HEK293 (cell line): ENCODE results near the gene NFATC2IP.
A peak's percentile ranks its signal among the peaks of the same experiment; 100 is the strongest.

Source experiments
- GLI2 ChIP-seq: fragments of 450-650 bp; formaldehyde crosslinking; IDR thresholded peaks from 2 replicates; pipeline ENCODE4; 2017; ENCODE audit warnings: missing biosample characterization, missing genetic modification characterization, low read depth, borderline replicate concordance
- GLIS1 ChIP-seq: fragments of 450-650 bp; formaldehyde crosslinking; IDR thresholded peaks from 2 replicates; pipeline ENCODE4 v1.5.1; 2016; ENCODE audit warnings: missing biosample characterization, missing genetic modification characterization
- HOXD13 ChIP-seq: sonication (generic); formaldehyde crosslinking; IDR thresholded peaks from 2 replicates; pipeline ENCODE4 v1.8.0; 2022; ENCODE audit warnings: missing genetic modification reagents, borderline replicate concordance
- KLF8 ChIP-seq: fragments of 450-650 bp; formaldehyde crosslinking; IDR thresholded peaks from 2 replicates; pipeline ENCODE4 v1.5.1; 2016; ENCODE audit warnings: missing biosample characterization, missing genetic modification characterization
- PATZ1 ChIP-seq: fragments of 450-650 bp; formaldehyde crosslinking; IDR thresholded peaks from 2 replicates; pipeline ENCODE4 v1.5.1; 2016; ENCODE audit warnings: missing biosample characterization, missing genetic modification characterization
- PBX3 ChIP-seq: sonication (generic); formaldehyde crosslinking; IDR thresholded peaks from 2 replicates; pipeline ENCODE4 v1.8.1; 2022; ENCODE audit warnings: mild to moderate bottlenecking, moderate library complexity, missing genetic modification reagents
- SALL2 ChIP-seq: fragments of 450-650 bp; formaldehyde crosslinking; IDR thresholded peaks from 2 replicates; pipeline ENCODE4 v1.5.0; 2017; ENCODE audit warnings: missing biosample characterization, mild to moderate bottlenecking, missing genetic modification characterization, borderline replicate concordance
- ZFHX2 ChIP-seq: fragments of 450-650 bp; formaldehyde crosslinking; conservative IDR thresholded peaks from 2 replicates; pipeline ENCODE4 v1.5.1; 2016; ENCODE audit warnings: missing biosample characterization, missing genetic modification characterization
- ZNF132 ChIP-seq: fragments of 450-650 bp; formaldehyde crosslinking; IDR thresholded peaks from 2 replicates; pipeline ENCODE4 v1.5.1; 2017; ENCODE audit warnings: missing biosample characterization, missing genetic modification characterization, borderline replicate concordance
- ZNF138 ChIP-seq: fragments of 450-650 bp; formaldehyde crosslinking; IDR thresholded peaks from 2 replicates; pipeline ENCODE4 v1.5.1; 2016; ENCODE audit warnings: missing biosample characterization, missing genetic modification characterization, borderline replicate concordance
- ZNF175 ChIP-seq: fragments of 450-650 bp; formaldehyde crosslinking; IDR thresholded peaks from 2 replicates; pipeline ENCODE4 v1.5.1; 2016; ENCODE audit warnings: missing biosample characterization, missing genetic modification characterization
- ZNF341 ChIP-seq: fragments of 450-650 bp; formaldehyde crosslinking; IDR thresholded peaks from 2 replicates; pipeline ENCODE4; 2016; ENCODE audit warnings: low read depth, missing biosample characterization, missing genetic modification characterization
- ZNF350 ChIP-seq: fragments of 450-650 bp; formaldehyde crosslinking; IDR thresholded peaks from 2 replicates; pipeline ENCODE4 v1.5.0; 2017; ENCODE audit warnings: missing biosample characterization, mild to moderate bottlenecking, missing genetic modification characterization
- ZNF510 ChIP-seq: fragments of 450-650 bp; formaldehyde crosslinking; IDR thresholded peaks from 2 replicates; pipeline ENCODE4 v1.5.1; 2018; ENCODE audit warnings: mild to moderate bottlenecking, missing genetic modification characterization, missing biosample characterization; ENCODE audit not compliant: insufficient replicate concordance
- ZNF580 ChIP-seq: fragments of 450-650 bp; formaldehyde crosslinking; IDR thresholded peaks from 2 replicates; pipeline ENCODE4 v1.5.1; 2016; ENCODE audit warnings: missing biosample characterization, missing genetic modification characterization
- ZNF585B ChIP-seq: fragments of 450-650 bp; formaldehyde crosslinking; IDR thresholded peaks from 2 replicates; pipeline ENCODE4 v1.5.1; 2016; ENCODE audit warnings: missing biosample characterization, missing genetic modification characterization
- ZNF600 ChIP-seq: fragments of 450-650 bp; formaldehyde crosslinking; IDR thresholded peaks from 2 replicates; pipeline ENCODE4 v1.5.1; 2016; ENCODE audit warnings: missing biosample characterization, missing genetic modification characterization
- ZNF660 ChIP-seq: fragments of 450-650 bp; IDR thresholded peaks from 2 replicates; pipeline ENCODE4 v1.5.1; 2018; ENCODE audit warnings: missing biosample characterization, mild to moderate bottlenecking, missing genetic modification characterization
- ZSCAN16 ChIP-seq: fragments of 450-650 bp; formaldehyde crosslinking; IDR thresholded peaks from 2 replicates; pipeline ENCODE4 v1.5.1; 2016; ENCODE audit warnings: missing biosample characterization, missing genetic modification characterization
- TF ChIP-seq, protein P1 (sequence below): fragments of 450-650 bp; formaldehyde crosslinking; IDR thresholded peaks from 2 replicates; pipeline ENCODE4 v1.5.1; 2016; ENCODE audit warnings: missing biosample characterization, missing genetic modification characterization
- TF ChIP-seq, protein P2 (sequence below): fragments of 450-650 bp; formaldehyde crosslinking; optimal IDR thresholded peaks from 2 replicates; pipeline ENCODE3; 2016; ENCODE audit warnings: missing biosample characterization, mild to moderate bottlenecking, missing genetic modification characterization
- TF ChIP-seq, protein P3 (sequence below): fragments of 450-650 bp; formaldehyde crosslinking; IDR thresholded peaks from 2 replicates; pipeline ENCODE4 v1.5.1; 2016; ENCODE audit warnings: missing biosample characterization, missing genetic modification characterization
- TF ChIP-seq, protein P4 (sequence below): fragments of 450-650 bp; formaldehyde crosslinking; IDR thresholded peaks from 2 replicates; pipeline ENCODE4 v1.5.1; 2016; ENCODE audit warnings: missing biosample characterization, missing genetic modification characterization
- TF ChIP-seq, protein P5 (sequence below): fragments of 450-650 bp; formaldehyde crosslinking; IDR thresholded peaks from 2 replicates; pipeline ENCODE4 v1.5.1; 2016; ENCODE audit warnings: missing biosample characterization, missing genetic modification characterization

NFATC2IP gene

DNA sequence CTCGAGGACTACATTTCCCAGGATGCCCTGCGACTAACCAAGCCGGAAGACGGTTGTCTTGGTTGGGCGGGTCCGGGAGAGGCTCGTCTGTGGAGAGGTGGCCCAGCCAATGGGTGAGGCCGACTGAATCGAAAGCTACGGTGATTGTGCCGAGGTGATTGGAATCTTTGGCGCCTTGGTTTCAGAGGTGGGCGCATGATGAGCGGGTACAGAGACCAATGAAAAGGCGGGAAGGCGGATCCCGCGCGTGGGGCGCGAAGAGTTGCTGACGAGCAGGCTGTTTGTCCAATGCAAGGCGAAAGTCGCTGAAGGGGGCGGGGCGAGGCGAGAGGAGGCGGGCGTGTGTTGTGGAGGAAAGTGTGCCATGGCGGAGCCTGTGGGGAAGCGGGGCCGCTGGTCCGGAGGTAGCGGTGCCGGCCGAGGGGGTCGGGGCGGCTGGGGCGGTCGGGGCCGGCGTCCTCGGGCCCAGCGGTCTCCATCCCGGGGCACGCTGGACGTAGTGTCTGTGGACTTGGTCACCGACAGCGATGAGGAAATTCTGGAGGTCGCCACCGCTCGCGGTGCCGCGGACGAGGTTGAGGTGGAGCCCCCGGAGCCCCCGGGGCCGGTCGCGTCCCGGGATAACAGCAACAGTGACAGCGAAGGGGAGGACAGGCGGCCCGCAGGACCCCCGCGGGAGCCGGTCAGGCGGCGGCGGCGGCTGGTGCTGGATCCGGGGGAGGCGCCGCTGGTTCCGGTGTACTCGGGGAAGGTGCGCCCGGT lies at the start of gene NFATC2IP (continued):
- TF ChIP-seq ZNF580 (tag by site-specific recombination) (no peak), HOXD13 (CRISPR knock-in tag) (no peak), KLF8 (peak; percentile 64; the same call in 1 of the 2 replicates), ZNF350 (no peak), ZNF341 (tag by site-specific recombination) (no peak; the same call in 1 of the 2 replicates), ZNF510 (tag by site-specific recombination) (no peak), GLIS1 (tag by site-specific recombination) (peak; percentile 50; the same call in 1 of the 2 replicates), PBX3 (CRISPR knock-in tag) (peak; percentile 100), PATZ1 (tag by site-specific recombination) (no peak; the same call in 1 of the 2 replicates), ZNF132 (tag by site-specific recombination) (no peak), ZSCAN16 (tag by site-specific recombination) (no peak), ZNF660 (tag by site-specific recombination) (0 out of 2 replicates have a peak, but pooled peaks have one; percentile 24), SALL2 (tag by site-specific recombination) (no peak), GLI2 (no peak), ZFHX2 (tag by site-specific recombination) (peak; percentile 94), ZNF585B (tag by site-specific recombination) (no peak), ZNF175 (no peak), ZNF138 (tag by site-specific recombination) (no peak), ZNF600 (peak; percentile 66)
- TF ChIP-seq, protein P1, sequence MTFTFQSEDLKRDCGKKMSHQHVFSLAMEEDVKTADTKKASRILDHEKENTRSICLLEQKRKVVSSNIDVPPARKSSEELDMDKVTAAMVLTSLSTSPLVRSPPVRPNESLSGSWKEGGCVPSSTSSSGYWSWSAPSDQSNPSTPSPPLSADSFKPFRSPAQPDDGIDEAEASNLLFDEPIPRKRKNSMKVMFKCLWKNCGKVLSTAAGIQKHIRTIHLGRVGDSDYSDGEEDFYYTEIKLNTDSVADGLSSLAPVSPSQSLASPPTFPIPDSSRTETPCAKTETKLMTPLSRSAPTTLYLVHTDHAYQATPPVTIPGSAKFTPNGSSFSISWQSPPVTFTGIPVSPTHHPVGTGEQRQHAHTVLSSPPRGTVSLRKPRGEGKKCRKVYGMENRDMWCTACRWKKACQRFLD (tag by site-specific recombination) = no peak
- TF ChIP-seq, protein P2, sequence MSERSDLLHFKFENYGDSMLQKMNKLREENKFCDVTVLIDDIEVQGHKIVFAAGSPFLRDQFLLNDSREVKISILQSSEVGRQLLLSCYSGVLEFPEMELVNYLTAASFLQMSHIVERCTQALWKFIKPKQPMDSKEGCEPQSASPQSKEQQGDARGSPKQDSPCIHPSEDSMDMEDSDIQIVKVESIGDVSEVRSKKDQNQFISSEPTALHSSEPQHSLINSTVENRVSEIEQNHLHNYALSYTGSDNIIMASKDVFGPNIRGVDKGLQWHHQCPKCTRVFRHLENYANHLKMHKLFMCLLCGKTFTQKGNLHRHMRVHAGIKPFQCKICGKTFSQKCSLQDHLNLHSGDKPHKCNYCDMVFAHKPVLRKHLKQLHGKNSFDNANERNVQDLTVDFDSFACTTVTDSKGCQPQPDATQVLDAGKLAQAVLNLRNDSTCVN (tag by site-specific recombination) = peak; percentile 68
- TF ChIP-seq, protein P3, sequence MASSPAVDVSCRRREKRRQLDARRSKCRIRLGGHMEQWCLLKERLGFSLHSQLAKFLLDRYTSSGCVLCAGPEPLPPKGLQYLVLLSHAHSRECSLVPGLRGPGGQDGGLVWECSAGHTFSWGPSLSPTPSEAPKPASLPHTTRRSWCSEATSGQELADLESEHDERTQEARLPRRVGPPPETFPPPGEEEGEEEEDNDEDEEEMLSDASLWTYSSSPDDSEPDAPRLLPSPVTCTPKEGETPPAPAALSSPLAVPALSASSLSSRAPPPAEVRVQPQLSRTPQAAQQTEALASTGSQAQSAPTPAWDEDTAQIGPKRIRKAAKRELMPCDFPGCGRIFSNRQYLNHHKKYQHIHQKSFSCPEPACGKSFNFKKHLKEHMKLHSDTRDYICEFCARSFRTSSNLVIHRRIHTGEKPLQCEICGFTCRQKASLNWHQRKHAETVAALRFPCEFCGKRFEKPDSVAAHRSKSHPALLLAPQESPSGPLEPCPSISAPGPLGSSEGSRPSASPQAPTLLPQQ (tag by site-specific recombination) = peak; percentile 49; the same call in 1 of the 2 replicates
- TF ChIP-seq, protein P4, sequence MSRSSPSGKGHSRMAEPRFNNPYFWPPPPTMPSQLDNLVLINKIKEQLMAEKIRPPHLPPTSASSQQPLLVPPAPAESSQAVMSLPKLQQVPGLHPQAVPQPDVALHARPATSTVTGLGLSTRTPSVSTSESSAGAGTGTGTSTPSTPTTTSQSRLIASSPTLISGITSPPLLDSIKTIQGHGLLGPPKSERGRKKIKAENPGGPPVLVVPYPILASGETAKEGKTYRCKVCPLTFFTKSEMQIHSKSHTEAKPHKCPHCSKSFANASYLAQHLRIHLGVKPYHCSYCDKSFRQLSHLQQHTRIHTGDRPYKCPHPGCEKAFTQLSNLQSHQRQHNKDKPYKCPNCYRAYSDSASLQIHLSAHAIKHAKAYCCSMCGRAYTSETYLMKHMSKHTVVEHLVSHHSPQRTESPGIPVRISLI (tag by site-specific recombination) = no peak
- TF ChIP-seq, protein P5, sequence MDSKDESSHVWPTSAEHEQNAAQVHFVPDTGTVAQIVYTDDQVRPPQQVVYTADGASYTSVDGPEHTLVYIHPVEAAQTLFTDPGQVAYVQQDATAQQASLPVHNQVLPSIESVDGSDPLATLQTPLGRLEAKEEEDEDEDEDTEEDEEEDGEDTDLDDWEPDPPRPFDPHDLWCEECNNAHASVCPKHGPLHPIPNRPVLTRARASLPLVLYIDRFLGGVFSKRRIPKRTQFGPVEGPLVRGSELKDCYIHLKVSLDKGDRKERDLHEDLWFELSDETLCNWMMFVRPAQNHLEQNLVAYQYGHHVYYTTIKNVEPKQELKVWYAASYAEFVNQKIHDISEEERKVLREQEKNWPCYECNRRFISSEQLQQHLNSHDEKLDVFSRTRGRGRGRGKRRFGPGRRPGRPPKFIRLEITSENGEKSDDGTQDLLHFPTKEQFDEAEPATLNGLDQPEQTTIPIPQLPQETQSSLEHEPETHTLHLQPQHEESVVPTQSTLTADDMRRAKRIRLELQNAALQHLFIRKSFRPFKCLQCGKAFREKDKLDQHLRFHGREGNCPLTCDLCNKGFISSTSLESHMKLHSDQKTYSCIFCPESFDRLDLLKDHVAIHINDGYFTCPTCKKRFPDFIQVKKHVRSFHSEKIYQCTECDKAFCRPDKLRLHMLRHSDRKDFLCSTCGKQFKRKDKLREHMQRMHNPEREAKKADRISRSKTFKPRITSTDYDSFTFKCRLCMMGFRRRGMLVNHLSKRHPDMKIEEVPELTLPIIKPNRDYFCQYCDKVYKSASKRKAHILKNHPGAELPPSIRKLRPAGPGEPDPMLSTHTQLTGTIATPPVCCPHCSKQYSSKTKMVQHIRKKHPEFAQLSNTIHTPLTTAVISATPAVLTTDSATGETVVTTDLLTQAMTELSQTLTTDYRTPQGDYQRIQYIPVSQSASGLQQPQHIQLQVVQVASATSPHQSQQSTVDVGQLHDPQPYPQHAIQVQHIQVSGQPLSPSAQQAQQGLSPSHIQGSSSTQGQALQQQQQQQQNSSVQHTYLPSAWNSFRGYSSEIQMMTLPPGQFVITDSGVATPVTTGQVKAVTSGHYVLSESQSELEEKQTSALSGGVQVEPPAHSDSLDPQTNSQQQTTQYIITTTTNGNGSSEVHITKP (tag by site-specific recombination) = no peak
